HCT116 (cell line): ENCODE data around the gene DEF6. TPM values are rescaled to one million over a fixed set of nuclear protein-coding genes. Genes with fewer than 3 reads are reported as not detected.

Source experiments
- ATAC-seq: fragments of 200-7000 bp; cut with Tn5 transposase; 2 replicates; pipeline ENCODE4 v1.9.1; 2020; ENCODE audit warnings: mild to moderate bottlenecking, moderate library complexity
- BruUV-seq: library from RNA; stranded (reverse); fragments of 400-500 nt; replicated peaks from 2 replicates; lab custom pipeline; 2021; lab: Mats Ljungman, UMichigan
- CTCF ChIA-PET: fragments of 300-600 bp; sonication (Branson Sonifier 250); formaldehyde crosslinking; loops from one replicate; lab custom pipeline; 2021; ENCODE audit warnings: antibody characterized with exemption; lab: Charles Lee
- POLR2A ChIA-PET: fragments of 300-600, 350-600 bp; sonication (Branson Sonifier 250); formaldehyde crosslinking; loops from one replicate; lab custom pipeline; 2021; ENCODE audit warnings: antibody characterized with exemption; lab: Charles Lee
- RAD21 ChIA-PET, 2 experiments: fragments of 300-600 bp; sonication (Branson Sonifier 250); formaldehyde crosslinking; loops; one replicate each; lab custom pipeline; 2023; ENCODE audit warnings: low total read pairs in 2 of 2; ENCODE audit not compliant: uncharacterized antibody in 2 of 2, unreplicated experiment in 2 of 2, low non-redundant PET in 1 of 2; lab: Charles Lee
- DNase-seq: peaks from one replicate; pipeline ENCODE4 v3.0.0-alpha.2; 2010; ENCODE audit warnings: low read depth, low spot score
- H2AFZ ChIP-seq: fragments of 200-600 bp; shearing (Covaris generic), sonication (generic); 2 replicates; pipeline ENCODE4 v1.6.1; 2017; ENCODE audit warnings: low read depth, mixed run types, mixed read lengths, antibody characterized with exemption, low read length; ENCODE audit not compliant: poor library complexity, severe bottlenecking
- H3K27ac ChIP-seq: 2 replicates; pipeline ENCODE4 v1.5.1; 2012; ENCODE audit warnings: low read depth, low read length
- H3K27me3 ChIP-seq: fragments of 200-600 bp; sonication (generic); 2 replicates; pipeline ENCODE4 v1.6.1; 2016; ENCODE audit warnings: mixed run types, low read length, mixed read lengths; ENCODE audit not compliant: insufficient read depth
- H3K36me3 ChIP-seq, 2 experiments: fragments of 200-500 bp in 1 of 2; fragments of 200-600 bp in 1 of 2; sonication (Bioruptor generic) in 1 of 2; sonication (generic) in 1 of 2; 2 replicates each; pipeline versions ENCODE4 v1.5.1 to v1.6.1; 2014 to 2016; ENCODE audit warnings: low read length in 2 of 2, inconsistent platforms in 1 of 2, mixed read lengths in 1 of 2, mixed run types in 1 of 2; ENCODE audit not compliant: insufficient read depth in 2 of 2, control insufficient read depth in 1 of 2
- H3K4me1 ChIP-seq, 2 experiments: fragments of 200-600 bp in 1 of 2; sonication (generic) in 1 of 2; 2 replicates each; pipeline versions ENCODE4 v1.5.1 to v1.6.1; 2012 to 2017; ENCODE audit warnings: low read length in 2 of 2, inconsistent platforms in 1 of 2, mild to moderate bottlenecking in 1 of 2, mixed read lengths in 1 of 2, mixed run types in 1 of 2, moderate library complexity in 1 of 2; ENCODE audit not compliant: insufficient read depth in 2 of 2, control insufficient read depth in 1 of 2
- H3K4me2 ChIP-seq: fragments of 200-600 bp; sonication (generic); 2 replicates; pipeline ENCODE4 v1.6.1; 2017; ENCODE audit warnings: mixed run types, low read length, mixed read lengths
- H3K4me3 ChIP-seq, 2 experiments: fragments of 200-600 bp in 1 of 2; sonication (generic) in 1 of 2; replicated peaks in 1 of 2; 2 replicates each; pipeline ENCODE4 v1.5.1; 2011 to 2016; ENCODE audit warnings: low read length in 2 of 2, control low read depth in 1 of 2, low read depth in 1 of 2, mild to moderate bottlenecking in 1 of 2, mixed read lengths in 1 of 2, mixed run types in 1 of 2
- H3K79me2 ChIP-seq: fragments of 200-600 bp; sonication (generic); 2 replicates; pipeline ENCODE4 v1.6.1; 2017; ENCODE audit warnings: mild to moderate bottlenecking, mixed run types, low read length, moderate library complexity, mixed read lengths; ENCODE audit not compliant: insufficient read depth
- H3K9ac ChIP-seq: fragments of 200-600 bp; sonication (generic); 2 replicates; pipeline ENCODE4 v1.6.1; 2016; ENCODE audit warnings: low read length, mixed read lengths
- H3K9me2 ChIP-seq: fragments of 200-600 bp; sonication (generic), shearing (Covaris generic); 2 replicates; pipeline ENCODE4 v1.6.1; 2017; ENCODE audit warnings: mixed run types, mild to moderate bottlenecking, moderate library complexity; ENCODE audit not compliant: insufficient read depth
- H3K9me3 ChIP-seq, 2 experiments: fragments of 200-500 bp in 1 of 2; fragments of 200-600 bp in 1 of 2; sonication (Bioruptor generic) in 1 of 2; sonication (generic) in 1 of 2; 2 replicates each; pipeline ENCODE4 v1.6.1; 2014 to 2017; ENCODE audit warnings: low read length in 2 of 2, mixed read lengths in 2 of 2, inconsistent platforms in 1 of 2, low read depth in 1 of 2, mild to moderate bottlenecking in 1 of 2, mixed run types in 1 of 2, moderate library complexity in 1 of 2; ENCODE audit not compliant: control insufficient read depth in 1 of 2, insufficient read depth in 1 of 2
- H4K20me1 ChIP-seq: fragments of 200-600 bp; sonication (generic), shearing (Covaris generic); 2 replicates; pipeline ENCODE4 v1.6.1; 2017; ENCODE audit warnings: mixed run types, mild to moderate bottlenecking, moderate library complexity; ENCODE audit not compliant: insufficient read depth
- CEBPB ChIP-seq: IDR thresholded peaks from 2 replicates; pipeline ENCODE4 v1.6.1; 2012; ENCODE audit warnings: low read depth
- EGR1 ChIP-seq: IDR thresholded peaks from 2 replicates; pipeline ENCODE4 v1.6.1; 2012; ENCODE audit warnings: low read depth
- ELF1 ChIP-seq: IDR thresholded peaks from 2 replicates; pipeline ENCODE4 v1.6.1; 2012; ENCODE audit warnings: low read depth, borderline replicate concordance
- EZH2phosphoT487 ChIP-seq: fragments of 200-600 bp; IDR thresholded peaks from 2 replicates; pipeline ENCODE4 v1.6.1; 2018; ENCODE audit warnings: antibody characterized with exemption, borderline replicate concordance
- FOSL1 ChIP-seq: IDR thresholded peaks from 2 replicates; pipeline ENCODE4 v1.6.1; 2012; ENCODE audit warnings: low read depth
- SIN3A ChIP-seq: IDR thresholded peaks from 2 replicates; pipeline ENCODE4 v1.6.1; 2012; ENCODE audit warnings: low read depth
- TCF7L2 ChIP-seq: IDR thresholded peaks from 2 replicates; pipeline ENCODE4 v1.7.0; 2011; ENCODE audit warnings: borderline replicate concordance, inconsistent platforms; ENCODE audit not compliant: insufficient read depth, insufficient read length; ENCODE audit errors: extremely low read depth
- ZNF274 ChIP-seq: fragments of 200-500 bp; sonication (Bioruptor generic); IDR thresholded peaks from 2 replicates; pipeline ENCODE4 v1.6.1; 2014; ENCODE audit warnings: mild to moderate bottlenecking, low read depth, low read length, inconsistent platforms
- intact Hi-C: fragments of 100-400 bp; cut with micrococcal nuclease; formaldehyde crosslinking; loops from 2 replicates; pipeline ENCODE4 v1.10.0; 2022
- total RNA-seq: library from RNA; stranded (reverse); gene quantifications from one replicate; pipeline ENCODE4 v1.2.1, GENCODE V29; 2021; ENCODE audit not compliant: unreplicated experiment
- TF ChIP-seq, protein P1 (sequence below): IDR thresholded peaks from 2 replicates; pipeline ENCODE4 v1.6.1; 2012
- TF ChIP-seq, protein P2 (sequence below), 3 experiments: fragments of 200-600 bp in 1 of 3; sonication (generic) in 1 of 3; IDR thresholded peaks in 2 of 3; conservative IDR thresholded peaks in 1 of 3; 2 replicates each; pipeline ENCODE4 v1.5.1; 2012 to 2017; ENCODE audit warnings: low read depth in 2 of 3, low read length in 2 of 3, antibody characterized with exemption in 1 of 3, borderline replicate concordance in 1 of 3, control low read depth in 1 of 3, mild to moderate bottlenecking in 1 of 3, mixed read lengths in 1 of 3, mixed run types in 1 of 3, moderate library complexity in 1 of 3; ENCODE audit not compliant: insufficient read depth in 1 of 3
- TF ChIP-seq, protein P3 (sequence below): IDR thresholded peaks from 2 replicates; pipeline ENCODE4 v1.6.1; 2012

DEF6 gene
- total RNA-seq, 1 experiment from 2014 or later, result 40.4 TPM

DNA sequence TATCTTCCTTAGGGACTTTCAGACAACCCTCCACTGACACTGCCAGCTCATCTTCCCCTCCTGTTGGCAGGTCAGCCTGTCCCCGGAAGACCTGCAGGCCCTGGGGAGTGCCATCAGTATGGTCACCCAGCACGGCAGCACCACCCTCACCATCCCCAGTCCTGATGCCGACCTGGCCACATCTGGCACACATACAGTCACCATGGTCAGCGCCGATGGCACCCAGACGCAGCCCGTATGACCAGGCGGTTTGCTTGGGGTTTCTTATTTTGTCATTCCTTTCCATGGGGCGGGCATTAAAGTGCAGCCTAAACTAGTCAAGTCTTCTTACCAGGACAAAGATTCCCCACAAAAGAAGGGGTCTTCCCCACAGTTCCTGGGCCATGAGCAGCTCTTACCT lies 3.9 kb upstream of the DEF6 start:
- no peaks in the 10 kb centered on the region for H3K9me2 ChIP-seq
- ChIA-PET RAD21 (no interaction called here), CTCF (interaction anchor here (0.8 to 1.8 kb wide), 6 partner anchors 8 to 442 kb away, joined by 3 to 6 read pairs (median 3); partner anchors contain the start of gene FANCE)
- peaks cover 14 to 23% of the 10 kb centered on the region in 2 experiments; a peak in 3 of 4 replicates for H3K36me3 ChIP-seq
- no peaks in the 10 kb centered on the region for H3K27me3 ChIP-seq
- H3K4me1 ChIP-seq, result peaks cover 5 to 19% of the 10 kb centered on the region in 2 experiments; a peak in 3 of 4 replicates
- TF ChIP-seq FOSL1 (no peak), ELF1 (no peak), TCF7L2 (no peak), EGR1 (no peak), CEBPB (no peak), EZH2phosphoT487 (no peak), ZNF274 (no peak), SIN3A (no peak)
- TF ChIP-seq, protein P1, sequence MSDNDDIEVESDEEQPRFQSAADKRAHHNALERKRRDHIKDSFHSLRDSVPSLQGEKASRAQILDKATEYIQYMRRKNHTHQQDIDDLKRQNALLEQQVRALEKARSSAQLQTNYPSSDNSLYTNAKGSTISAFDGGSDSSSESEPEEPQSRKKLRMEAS, result no peak
- TF ChIP-seq, protein P2, sequence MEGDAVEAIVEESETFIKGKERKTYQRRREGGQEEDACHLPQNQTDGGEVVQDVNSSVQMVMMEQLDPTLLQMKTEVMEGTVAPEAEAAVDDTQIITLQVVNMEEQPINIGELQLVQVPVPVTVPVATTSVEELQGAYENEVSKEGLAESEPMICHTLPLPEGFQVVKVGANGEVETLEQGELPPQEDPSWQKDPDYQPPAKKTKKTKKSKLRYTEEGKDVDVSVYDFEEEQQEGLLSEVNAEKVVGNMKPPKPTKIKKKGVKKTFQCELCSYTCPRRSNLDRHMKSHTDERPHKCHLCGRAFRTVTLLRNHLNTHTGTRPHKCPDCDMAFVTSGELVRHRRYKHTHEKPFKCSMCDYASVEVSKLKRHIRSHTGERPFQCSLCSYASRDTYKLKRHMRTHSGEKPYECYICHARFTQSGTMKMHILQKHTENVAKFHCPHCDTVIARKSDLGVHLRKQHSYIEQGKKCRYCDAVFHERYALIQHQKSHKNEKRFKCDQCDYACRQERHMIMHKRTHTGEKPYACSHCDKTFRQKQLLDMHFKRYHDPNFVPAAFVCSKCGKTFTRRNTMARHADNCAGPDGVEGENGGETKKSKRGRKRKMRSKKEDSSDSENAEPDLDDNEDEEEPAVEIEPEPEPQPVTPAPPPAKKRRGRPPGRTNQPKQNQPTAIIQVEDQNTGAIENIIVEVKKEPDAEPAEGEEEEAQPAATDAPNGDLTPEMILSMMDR (IDR thresholded peaks at IDR 0.05 in 2 of 3, conservative IDR thresholded peaks at IDR 0.05 in 1 of 3; ENCODE audit: borderline replicate concordance in 1 of 3, insufficient read depth in 1 of 3, low read depth in 2 of 3, low read length in 2 of 3), result no peak
- TF ChIP-seq, protein P3, sequence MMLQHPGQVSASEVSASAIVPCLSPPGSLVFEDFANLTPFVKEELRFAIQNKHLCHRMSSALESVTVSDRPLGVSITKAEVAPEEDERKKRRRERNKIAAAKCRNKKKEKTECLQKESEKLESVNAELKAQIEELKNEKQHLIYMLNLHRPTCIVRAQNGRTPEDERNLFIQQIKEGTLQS, result no peak
- TF ChIP-seq, all 23 proteins: peak for 0
- POLR2A ChIA-PET, result no interaction called here
- Histone ChIP-seq H3K4me2 (no peak overlapping the region), H3K79me2 (peaks cover 9% of the 10 kb centered on the region; the same call in 1 of the 2 replicates), H3K9ac (no peak overlapping the region), H3K9me3 (no peaks in the 10 kb centered on the region), H3K4me3 (no peak overlapping the region), H2AFZ (no peak overlapping the region), H4K20me1 (no peaks in the 10 kb centered on the region), H3K27ac (no peak overlapping the region)
- DNase-seq (no peak), ATAC-seq (no peak)
- intact Hi-C loops, result no loop called here
- no TSS peak for BruUV-seq
